Spleen (tissue), 7 donors: ENCODE measurements around the gene PTBP1.

ENCODE experiments used
- POLR2AphosphoS5 ChIP-seq, 3 donors: sonication (generic); formaldehyde crosslinking; IDR thresholded peaks; one replicate each; pipeline ENCODE4 v1.5.1; 2017; ENCODE audit warnings: antibody characterized with exemption in 3 of 3
- TF ChIP-seq, protein P1 (sequence below), 11 experiments: fragments of 200-600 bp in 7 of 11; fragments of 450-650 bp in 4 of 11; sonication (generic) in 4 of 11; IDR thresholded peaks in 8 of 11; conservative IDR thresholded peaks in 3 of 11; 1 replicate in 7 of 11; 2 replicates in 4 of 11; pipeline versions ENCODE4 v1.4.0 to v1.8.0; 2016 to 2021; ENCODE audit warnings: antibody characterized with exemption in 11 of 11, inconsistent platforms in 4 of 11, mild to moderate bottlenecking in 1 of 11
- donor health status: DM: no; HTN: no; CAD: no; lungs with moderate emphysema.
- donor health status: DM: no; HTN: no; CAD: no.
- donor health status: DM: no; HTN: no; CAD: no.

DNA sequence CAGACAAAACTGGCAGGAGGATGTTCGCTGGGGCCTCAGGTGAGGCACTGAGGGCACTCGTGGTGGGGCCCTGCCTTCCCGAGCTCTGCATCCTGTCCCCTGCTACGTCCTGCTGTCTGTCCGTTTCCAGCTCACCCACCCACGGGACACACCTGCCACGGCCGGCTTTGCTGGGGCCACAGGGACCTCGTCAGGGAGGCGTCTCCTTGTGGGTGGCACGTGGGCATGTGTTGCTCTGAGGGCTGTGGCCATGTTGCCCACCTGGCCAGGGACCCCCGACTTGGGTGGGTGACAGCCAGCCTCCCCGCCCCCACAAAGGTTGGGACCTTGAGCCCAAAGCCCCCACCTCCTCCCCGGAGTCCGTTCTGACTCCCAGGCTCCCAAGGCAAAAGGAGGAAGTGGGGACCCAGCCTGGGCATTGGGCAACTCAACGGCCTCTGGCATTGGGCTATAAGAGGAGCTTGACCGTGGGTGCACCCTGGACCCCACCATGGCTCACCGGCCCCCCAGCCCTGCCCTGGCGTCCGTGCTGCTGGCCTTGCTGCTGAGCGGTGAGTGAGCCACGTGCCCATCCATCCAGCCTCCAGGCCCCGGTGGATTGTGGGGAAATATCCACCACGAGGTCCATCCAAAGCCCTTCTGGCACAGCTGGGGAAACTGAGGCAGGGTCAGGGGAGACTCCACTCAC is 43.4 kb downstream of the PTBP1 start, which contains the start of gene PRTN3:
- TF ChIP-seq, protein P1, sequence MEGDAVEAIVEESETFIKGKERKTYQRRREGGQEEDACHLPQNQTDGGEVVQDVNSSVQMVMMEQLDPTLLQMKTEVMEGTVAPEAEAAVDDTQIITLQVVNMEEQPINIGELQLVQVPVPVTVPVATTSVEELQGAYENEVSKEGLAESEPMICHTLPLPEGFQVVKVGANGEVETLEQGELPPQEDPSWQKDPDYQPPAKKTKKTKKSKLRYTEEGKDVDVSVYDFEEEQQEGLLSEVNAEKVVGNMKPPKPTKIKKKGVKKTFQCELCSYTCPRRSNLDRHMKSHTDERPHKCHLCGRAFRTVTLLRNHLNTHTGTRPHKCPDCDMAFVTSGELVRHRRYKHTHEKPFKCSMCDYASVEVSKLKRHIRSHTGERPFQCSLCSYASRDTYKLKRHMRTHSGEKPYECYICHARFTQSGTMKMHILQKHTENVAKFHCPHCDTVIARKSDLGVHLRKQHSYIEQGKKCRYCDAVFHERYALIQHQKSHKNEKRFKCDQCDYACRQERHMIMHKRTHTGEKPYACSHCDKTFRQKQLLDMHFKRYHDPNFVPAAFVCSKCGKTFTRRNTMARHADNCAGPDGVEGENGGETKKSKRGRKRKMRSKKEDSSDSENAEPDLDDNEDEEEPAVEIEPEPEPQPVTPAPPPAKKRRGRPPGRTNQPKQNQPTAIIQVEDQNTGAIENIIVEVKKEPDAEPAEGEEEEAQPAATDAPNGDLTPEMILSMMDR (IDR thresholded peaks at IDR 0.05 in 8 of 11, conservative IDR thresholded peaks at IDR 0.05 in 3 of 11) = no peak
- no peak for TF ChIP-seq POLR2AphosphoS5 (IDR thresholded peaks at IDR 0.05)
